GM10266 (cell line): ENCODE data around the gene MAGI2.

ENCODE experiments used
- DNase-seq: peaks from one replicate; pipeline ENCODE4 v3.0.0; 2012; ENCODE audit errors: extremely low spot score
- CTCF ChIP-seq: IDR thresholded peaks from 2 replicates; pipeline ENCODE4 v1.5.1; 2012; ENCODE audit warnings: mild to moderate bottlenecking, low read depth; ENCODE audit not compliant: control insufficient read depth, insufficient read depth; ENCODE audit errors: missing control alignments

Gene MAGI2

GRCh38 chr7:78407031-78407430 is 1046.4 kb downstream of the MAGI2 start:
- no peak for DNase-seq
- TF ChIP-seq CTCF: no peak

GRCh38 chr7:78406531-78406930 is 1046.9 kb downstream of the MAGI2 start:
- no peak for TF ChIP-seq CTCF
- DNase-seq: no peak

GRCh38 chr7:78402096-78402495 is 1051.4 kb downstream of the MAGI2 start:
- no peak for DNase-seq
- TF ChIP-seq CTCF: no peak

- no peak for DNase-seq
- TF ChIP-seq CTCF: no peak
Measured at GRCh38 chr7:78400038-78400437, 1053.4 kb downstream of the MAGI2 start.

- no peak for DNase-seq
- no peak for TF ChIP-seq CTCF
Measured at GRCh38 chr7:78399033-78399769, 1054.3 kb downstream of the MAGI2 start.

GRCh38 chr7:78398576-78398975 is 1054.9 kb downstream of the MAGI2 start:
- no peak for TF ChIP-seq CTCF
- DNase-seq: no peak

- TF ChIP-seq CTCF: no peak
- DNase-seq: no peak
Measured at GRCh38 chr7:78398081-78398480, 1055.4 kb downstream of the MAGI2 start.
